Motor neuron (in vitro differentiated cells): ENCODE measurements around the gene PHKG1. TPM values are rescaled to one million over a fixed set of nuclear protein-coding genes. Genes with fewer than 3 reads are reported as not detected.
"Not testable (repeated sequence)": the region's sequence is repeated elsewhere in the genome, so short reads cannot be mapped to it uniquely, and the experiment has no call there.

Source experiments
- ATAC-seq, 8 experiments: fragments of 200-7000 bp; cut with Tn5 transposase; replicated peaks in 6 of 8; 2 replicates each; pipeline ENCODE4 v1.8.0; 2021; ENCODE audit warnings: mild to moderate bottlenecking in 8 of 8, moderate library complexity in 8 of 8
- H3K27ac ChIP-seq, 2 donors: fragments of 250-450 bp; sonication (Bioruptor Pico); 2 replicates each; pipeline ENCODE4 v1.9.0; 2021; ENCODE audit warnings: antibody characterized with exemption in 2 of 2, mild to moderate bottlenecking in 2 of 2, moderate library complexity in 1 of 2
- H3K4me1 ChIP-seq, 2 donors: fragments of 250-450 bp; sonication (Bioruptor Pico); replicated peaks in 1 of 2; 2 replicates each; pipeline ENCODE4 v1.6.1; 2021; ENCODE audit warnings: antibody characterized with exemption in 2 of 2, mild to moderate bottlenecking in 2 of 2, moderate library complexity in 1 of 2
- H3K4me3 ChIP-seq, 5 donors: fragments of 250-450 bp; sonication (Bioruptor Pico); 2 replicates each; pipeline ENCODE4 v1.9.0; 2021; ENCODE audit warnings: antibody characterized with exemption in 5 of 5, mild to moderate bottlenecking in 5 of 5, moderate library complexity in 4 of 5
- WGBS, 10 experiments: fragments of 450-650 bp; shearing (Covaris generic); methylation state at CpG; one replicate each; pipeline ENCODE4 v1.0.0; 2022; 5-methylcytosine and 5-hydroxymethylcytosine counted together
- in situ Hi-C, 9 experiments: fragments of 400-800 bp; cut with MboI; loops; one replicate each; pipeline ENCODE4 v1.15.0; 2021; ENCODE audit warnings: low sequenced_read_pairs in 9 of 9, low pct_unique_long_range_greater_than_20kb in 2 of 9; ENCODE audit not compliant: unreplicated experiment in 9 of 9
- total RNA-seq, 8 experiments: library from RNA; unstranded; fragments of 300-600 nt; gene quantifications; 2 replicates each; pipeline versions ENCODE4 v1.2.3 to v1.2.4, GENCODE V29; 2022

PHKG1 gene
- total RNA-seq, result 1 to 10 TPM in 6 of 8 experiments, under 1 TPM in 2; 0.42 to 3.9 (median 1.2) TPM

GRCh38 chr7:56092789-56093531 lies at the start of gene PHKG1:
TSS of gene PHKG1 (minus strand) at chr7:56092952. CDS start at chr7:56088941, 4,011 bp downstream.
- WGBS, 10 experiments, result 10 to 90% (median 60%) methylated on average over 1 to 11 of the region's 19 CpGs; no CpG with 5 or more reads in 1 of the 10 experiments
- no peak within 1 kb of the TSS for H3K4me3 ChIP-seq
- in situ Hi-C loops, result loop anchor here in 1 of 9 experiments (25.0 kb wide), 1 partner anchor 456 kb away; no protein-coding TSS in a partner anchor
- peak in 4 of 8 experiments; percentile 43 to 88 (median 84) for ATAC-seq
- H3K4me1 ChIP-seq, result no peaks in the 10 kb centered on the region
- no peak within 1 kb of the TSS for H3K27ac ChIP-seq

- in situ Hi-C loops, H3K4me1 ChIP-seq, ATAC-seq, H3K4me3 ChIP-seq, H3K27ac ChIP-seq: not testable (repeated sequence)
- 0 to 20% (median 10%) methylated on average over 1 to 2 of the region's 2 CpGs; no CpG with 5 or more reads in 6 of the 10 experiments for WGBS, 10 experiments
Observed at GRCh38 chr7:56131062-56131461, 38.3 kb upstream of the PHKG1 start.

DNA sequence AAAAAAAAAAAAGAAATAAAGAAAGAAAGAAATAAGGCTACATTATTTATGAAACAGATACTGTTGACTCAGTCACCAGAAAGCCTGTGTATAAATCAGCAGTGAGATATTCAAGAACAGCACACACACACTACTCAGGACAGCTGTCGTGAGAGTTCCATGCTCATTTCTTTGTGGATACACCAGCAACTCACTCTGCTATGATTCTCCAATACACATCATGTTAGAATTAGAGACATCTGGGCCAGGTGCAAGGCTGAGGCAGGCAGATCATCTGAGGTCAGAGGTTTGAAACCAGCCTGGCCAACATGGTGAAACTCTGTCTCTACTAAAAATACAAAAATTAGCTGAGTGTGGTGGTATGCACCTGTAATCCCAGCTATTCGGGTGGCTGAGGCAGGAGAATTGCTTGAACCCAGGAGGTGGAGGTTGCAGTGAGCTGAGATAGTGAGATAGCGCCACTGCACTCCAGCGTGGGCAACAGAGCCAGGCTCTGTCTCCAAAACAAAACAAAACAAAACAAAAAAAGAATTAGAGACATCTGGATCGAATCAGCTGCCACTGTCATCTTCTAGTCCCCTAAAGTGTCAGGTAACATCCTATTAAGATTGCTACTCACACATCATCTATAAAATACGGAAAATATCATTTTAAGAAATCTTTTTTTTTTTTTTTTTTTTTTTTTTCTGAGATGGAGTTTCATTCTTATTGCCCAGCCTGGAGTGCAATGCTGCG lies 34.7 kb upstream of the PHKG1 start:
- 3 to 75% (median 28%) methylated on average over 2 to 6 of the region's 7 CpGs for WGBS, 10 experiments
- Histone ChIP-seq H3K4me3 (no peak overlapping the region), H3K27ac (no peak overlapping the region), H3K4me1 (no peaks in the 10 kb centered on the region)
- in situ Hi-C loops, result no loop called here
- ATAC-seq, result no peak

GRCh38 chr7:56125831-56126230 lies 33.1 kb upstream of the PHKG1 start:
- Histone ChIP-seq H3K4me1 (no peaks in the 10 kb centered on the region), H3K27ac (no peak overlapping the region), H3K4me3 (no peak overlapping the region)
- 0 to 61% (median 41%) methylated on average over 1 to 8 of the region's 8 CpGs; no CpG with 5 or more reads in 1 of the 10 experiments for WGBS, 10 experiments
- ATAC-seq, result no peak
- in situ Hi-C loops, result no loop called here

GRCh38 chr7:56124981-56125380 lies 32.2 kb upstream of the PHKG1 start:
- 0 to 60% (median 40%) methylated on average over 1 of the region's 6 CpGs; no CpG with 5 or more reads in 7 of the 10 experiments for WGBS, 10 experiments
- ATAC-seq, result no peak
- no peaks in the 10 kb centered on the region for H3K4me1 ChIP-seq
- no peak overlapping the region for H3K27ac ChIP-seq
- in situ Hi-C loops, result no loop called here
- H3K4me3 ChIP-seq, result no peak overlapping the region

DNA sequence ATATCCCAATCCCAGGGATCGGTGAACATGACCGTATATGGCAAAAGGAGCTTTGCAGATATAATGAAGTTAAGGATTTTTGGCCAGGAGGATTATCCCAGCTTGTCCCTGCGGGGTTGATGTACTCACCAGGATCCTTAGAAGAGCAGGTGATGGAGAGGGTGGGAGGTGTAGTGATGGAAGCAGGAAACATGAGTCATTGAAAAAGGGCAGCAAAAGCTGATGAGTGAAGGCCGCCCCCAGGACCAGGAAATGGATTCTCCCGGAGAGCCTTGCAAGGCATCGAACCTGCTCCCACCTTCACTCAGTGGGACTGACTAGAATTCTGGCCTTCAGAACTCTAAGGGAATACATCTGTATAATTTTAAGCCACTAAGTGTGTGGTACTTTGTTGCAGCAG lies 28.7 kb upstream of the PHKG1 start:
- Histone ChIP-seq H3K4me1 (no peaks in the 10 kb centered on the region), H3K27ac (no peak overlapping the region), H3K4me3 (no peak overlapping the region)
- in situ Hi-C loops, result no loop called here
- WGBS, 10 experiments, result 43 to 100% (median 75%) methylated on average over 1 to 6 of the region's 6 CpGs; no CpG with 5 or more reads in 3 of the 10 experiments
- ATAC-seq, result no peak

GRCh38 chr7:56115852-56116538 lies 23.2 kb upstream of the PHKG1 start, which contains the start of gene NUPR2:
TSS of gene NUPR2 (minus strand) at chr7:56116417. CDS start at chr7:56116314, 103 bp downstream.
- WGBS, 10 experiments, result 83 to 93% (median 90%) methylated on average over 2 to 6 of the region's 65 CpGs; no CpG with 5 or more reads in 7 of the 10 experiments
- peak in 1 of 8 experiments; percentile 51 for ATAC-seq
- Histone ChIP-seq H3K4me3 (no peak within 1 kb of the TSS), H3K27ac (no peak within 1 kb of the TSS), H3K4me1 (no peaks in the 10 kb centered on the region)
- in situ Hi-C loops, result no loop called here

DNA sequence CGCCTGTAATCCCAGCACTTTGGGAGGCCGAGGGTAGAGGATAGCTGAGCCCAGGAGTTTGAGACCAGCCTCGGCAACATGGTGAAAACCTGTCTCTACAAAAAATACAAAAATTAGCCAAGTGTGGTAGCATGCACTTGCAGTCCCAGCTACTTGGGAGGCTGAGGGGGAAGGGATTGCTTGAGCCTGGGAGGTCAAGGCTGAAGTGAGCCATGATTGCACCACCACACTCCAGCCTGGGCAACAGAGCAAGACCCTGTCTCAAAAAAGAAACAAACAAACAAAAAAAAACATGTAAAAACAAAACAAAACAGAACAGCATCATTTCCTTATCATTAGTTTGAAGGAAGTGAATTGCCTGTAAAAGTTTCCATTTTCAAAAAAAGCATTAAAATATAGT lies 19.5 kb upstream of the PHKG1 start:
- H3K4me3 ChIP-seq, H3K27ac ChIP-seq, ATAC-seq, H3K4me1 ChIP-seq, in situ Hi-C loops: not testable (repeated sequence)
- WGBS, 10 experiments, result 20 to 80% (median 62%) methylated on average over 1 to 3 of the region's 3 CpGs; no CpG with 5 or more reads in 4 of the 10 experiments

- Histone ChIP-seq H3K4me1 (no peaks in the 10 kb centered on the region), H3K4me3 (no peak overlapping the region), H3K27ac (no peak overlapping the region)
- no peak for ATAC-seq
- 0 to 56% methylated on average over 1 of the region's 1 CpG; no CpG with 5 or more reads in 8 of the 10 experiments for WGBS, 10 experiments
- in situ Hi-C loops, result no loop called here
Observed at GRCh38 chr7:56110611-56111010, 17.9 kb upstream of the PHKG1 start.

DNA sequence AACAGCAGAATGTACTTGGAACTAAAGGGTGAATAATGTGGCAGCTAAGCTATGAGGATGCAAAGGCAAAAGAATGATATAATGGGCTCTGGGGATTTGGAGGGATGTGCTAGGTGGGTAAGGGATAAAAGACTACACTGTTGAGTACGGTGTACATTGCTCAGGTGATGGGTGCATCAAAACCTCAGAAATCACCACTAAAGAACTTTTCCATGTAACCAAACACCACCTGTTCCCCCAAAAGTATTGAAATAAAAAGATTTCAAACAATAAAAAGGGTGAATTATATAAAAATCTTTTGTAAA lies 15.2 kb upstream of the PHKG1 start:
- H3K4me1 ChIP-seq, result peaks cover 0 to 4% of the 10 kb centered on the region in 2 donors
- in situ Hi-C loops, result no loop called here
- no peak for ATAC-seq
- 89 to 100% (median 100%) methylated on average over 1 of the region's 1 CpG; no CpG with 5 or more reads in 4 of the 10 experiments for WGBS, 10 experiments
- H3K4me3 ChIP-seq, result no peak overlapping the region
- no peak overlapping the region for H3K27ac ChIP-seq

- peaks cover 0 to 4% of the 10 kb centered on the region in 2 donors for H3K4me1 ChIP-seq
- ATAC-seq, result peak; percentile 24 to 100 (median 98)
- WGBS, 10 experiments, result 0 to 63% (median 7%) methylated on average over 1 to 20 of the region's 57 CpGs; no CpG with 5 or more reads in 2 of the 10 experiments
- H3K4me3 ChIP-seq, result peak within 1 kb of the TSS; percentile 29 to 94 (median 73)
- peak within 1 kb of the TSS; percentile 82 to 85 for H3K27ac ChIP-seq
- in situ Hi-C loops, result no loop called here
Observed at GRCh38 chr7:56106108-56107073, 13.6 kb upstream of the PHKG1 start, which contains the start of gene CHCHD2. TSS of gene CHCHD2 (minus strand) at chr7:56106476. CDS start at chr7:56106413, 63 bp downstream.

- in situ Hi-C loops, result no loop called here
- ATAC-seq, result peak in 3 of 8 experiments; percentile 10 to 17 (median 12)
- Histone ChIP-seq H3K27ac (peak overlapping the region; percentile 82 to 85), H3K4me1 (peaks cover 0 to 4% of the 10 kb centered on the region in 2 donors), H3K4me3 (peak overlapping the region; percentile 29 to 94 (median 73))
- 0 to 100% (median 20%) methylated on average over 1 to 6 of the region's 6 CpGs; no CpG with 5 or more reads in 1 of the 10 experiments for WGBS, 10 experiments
Observed at GRCh38 chr7:56105508-56105907, 12.8 kb upstream of the PHKG1 start.
